Head of caudate nucleus (tissue), 42 donors: ENCODE measurements around the gene UMODL1.

Experiments used
- DNase-seq, 42 donors: peaks; one replicate each; pipeline versions ENCODE4 v3.0.0 to v3.0.0-alpha.2; 2020 to 2021; ENCODE audit warnings: mixed read lengths in 7 of 42
- intact Hi-C: fragments of 100-400 bp; cut with DNase I; formaldehyde crosslinking; loops from one replicate; pipeline ENCODE4 v1.15.0; 2022

Gene UMODL1

DNA sequence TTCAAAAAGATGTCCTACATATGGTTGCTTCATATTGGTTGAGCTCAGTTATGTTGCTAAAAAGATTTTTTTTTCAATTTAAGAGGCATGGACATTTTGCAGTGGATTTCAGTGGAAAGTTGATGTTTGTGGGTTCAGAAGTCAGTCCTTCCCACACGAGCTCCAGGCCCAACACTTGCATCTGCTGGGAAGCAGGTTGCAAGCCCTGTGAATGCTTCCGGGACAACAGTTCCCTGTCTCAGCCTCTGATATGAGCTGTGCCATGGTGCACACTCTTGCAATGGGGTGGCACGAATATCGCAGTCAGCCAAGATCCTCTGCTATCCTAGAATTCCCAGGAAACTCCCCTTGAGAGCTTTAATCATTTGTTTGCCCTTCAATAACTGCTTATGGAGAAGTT, 117.5 kb downstream of the UMODL1 start:
- intact Hi-C loops: no loop called here
- DNase-seq: peak in 1 of 42 donors; percentile 40

DNA sequence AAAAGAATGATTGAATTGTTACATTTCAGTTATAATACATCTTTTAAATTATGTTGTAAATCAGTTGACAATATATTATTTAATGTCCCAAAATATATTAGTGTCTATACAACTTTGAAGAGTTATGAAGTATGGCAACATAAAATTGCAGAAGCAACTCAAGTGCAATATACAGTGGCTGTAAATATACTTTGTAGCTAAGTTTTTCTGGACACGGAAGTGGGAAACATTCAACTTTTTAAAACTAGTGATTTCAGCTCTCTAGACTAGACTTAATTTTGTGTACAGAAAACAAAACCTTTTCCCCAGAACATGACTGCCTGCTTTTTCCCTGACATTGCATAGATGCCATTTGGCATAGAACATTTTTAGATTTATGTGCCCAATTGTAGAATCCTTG, 118.3 kb downstream of the UMODL1 start:
- intact Hi-C loops: no loop called here
- DNase-seq: no peak

DNA sequence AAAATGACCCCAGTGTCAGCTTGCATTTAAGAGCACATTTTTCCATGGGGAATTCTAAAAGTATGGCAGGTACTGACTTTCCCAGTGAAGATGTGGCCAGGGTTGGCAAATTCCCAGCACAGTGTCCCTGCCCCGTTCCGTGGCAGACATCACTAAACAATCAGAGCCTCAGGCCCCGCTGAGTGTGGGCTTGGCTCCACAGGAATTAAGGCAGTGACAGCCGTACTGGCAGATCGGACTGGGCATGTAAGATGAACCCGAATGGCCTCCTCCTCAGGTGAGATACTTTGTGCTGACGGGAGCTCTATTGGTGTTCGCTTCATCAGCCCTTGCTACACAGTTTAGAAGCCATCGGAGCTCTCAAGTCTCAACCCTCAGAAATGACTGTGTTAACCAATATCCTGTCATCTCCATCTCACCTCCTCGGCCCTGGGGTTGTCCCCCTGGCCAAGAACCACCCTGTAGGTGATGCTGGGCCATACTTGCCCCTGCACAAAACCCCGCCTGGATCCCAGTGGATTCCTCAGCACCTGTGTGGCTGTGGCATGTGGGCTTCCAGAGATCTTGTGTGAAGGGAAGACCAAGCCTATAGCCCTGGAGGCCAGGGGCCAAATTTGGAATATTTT, 118.9 kb downstream of the UMODL1 start:
- intact Hi-C loops: no loop called here
- peak in 3 of 42 donors; percentile 23 to 63 (median 31) for DNase-seq

DNA sequence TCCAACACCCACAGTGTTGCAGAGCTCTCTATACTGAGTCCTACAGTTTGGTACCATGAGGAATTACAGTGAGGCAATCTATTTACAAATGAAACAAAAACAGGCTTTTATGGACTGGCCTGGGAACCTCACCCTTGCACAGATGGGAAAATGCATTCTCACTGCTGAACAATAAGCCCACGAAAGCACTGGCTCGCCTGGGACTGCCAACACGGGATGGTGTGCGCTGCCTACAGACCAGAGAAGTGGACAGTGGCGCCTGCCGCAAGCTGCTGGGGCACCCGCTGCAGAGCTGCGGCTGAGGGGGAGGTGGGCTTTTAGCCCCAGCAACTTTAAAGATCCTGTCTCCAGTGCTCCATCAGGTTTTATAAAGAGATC, 119.4 kb downstream of the UMODL1 start:
- intact Hi-C loops: no loop called here
- DNase-seq: peak; percentile 43 to 89 (median 72)

DNA sequence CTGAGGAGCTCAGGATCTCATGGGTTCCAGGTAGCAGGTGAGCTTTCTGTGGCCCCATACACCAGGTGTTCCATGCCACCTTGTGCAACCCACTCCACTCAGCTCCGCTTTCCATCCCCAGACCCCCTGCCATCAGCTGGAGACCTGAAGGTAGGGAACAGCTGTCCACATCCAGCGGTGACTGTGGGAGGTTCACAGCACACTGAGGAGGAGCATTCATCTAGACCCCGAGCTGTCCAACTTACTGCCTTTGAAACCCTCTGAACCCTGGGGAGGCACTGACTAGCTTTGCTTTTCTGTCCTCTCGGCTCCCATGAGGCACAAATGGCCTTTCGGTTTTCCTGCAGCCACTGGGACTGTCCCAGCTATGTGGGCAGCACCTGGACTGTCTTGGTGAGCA, 119.9 kb downstream of the UMODL1 start:
- peak in 1 of 42 donors; percentile 41 for DNase-seq
- intact Hi-C loops: no loop called here

DNA sequence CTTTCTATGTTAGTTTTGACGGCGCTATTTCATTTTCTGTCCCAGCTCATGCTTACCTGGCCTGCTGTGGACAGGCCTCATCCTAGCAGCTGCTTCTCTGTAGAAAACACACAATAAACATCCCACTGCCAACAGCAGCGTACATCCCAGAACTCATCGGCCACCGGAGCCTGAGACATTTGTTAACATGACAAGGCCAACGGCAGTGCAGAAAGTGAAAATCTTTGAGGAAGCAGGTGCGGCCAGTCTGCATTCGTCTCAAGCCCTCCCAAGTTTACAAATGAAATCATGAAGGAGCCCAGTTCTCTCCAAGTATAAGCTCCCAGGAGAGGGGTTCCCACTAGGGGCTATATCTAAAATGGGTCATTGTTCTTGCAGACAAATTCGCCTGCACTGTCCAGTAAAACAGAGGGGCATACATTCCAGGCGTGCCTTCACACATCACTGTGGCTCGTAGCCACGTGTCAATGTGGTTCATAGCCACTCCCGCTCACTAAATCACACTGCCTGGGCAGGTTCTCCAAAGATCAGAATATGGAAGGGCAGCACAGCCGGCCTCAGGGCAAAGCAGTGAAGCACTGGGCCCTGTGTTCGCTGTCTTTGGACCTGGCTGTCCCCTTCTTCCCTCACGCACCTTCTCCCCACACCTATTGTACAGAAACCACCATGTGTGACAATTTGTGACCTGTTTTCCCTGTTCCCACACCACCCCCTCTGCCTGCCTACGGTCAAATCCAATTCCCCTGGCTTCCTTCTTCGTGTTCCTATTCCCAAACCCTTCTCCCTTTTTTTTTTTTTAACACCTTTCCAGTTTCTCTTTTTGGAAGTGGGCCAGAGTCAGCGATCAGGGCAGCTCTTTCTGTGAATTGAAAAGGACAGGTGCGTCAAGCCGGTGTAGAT, 120.8 kb downstream of the UMODL1 start:
- DNase-seq: peak in 1 of 42 donors; percentile 45
- intact Hi-C loops: no loop called here
